Activated naive CD8-positive, alpha-beta T cell (primary cell): Measurements from ENCODE around the gene TCIRG1.
"Not testable (repeated sequence)": the region's sequence is repeated elsewhere in the genome, so short reads cannot be mapped to it uniquely, and the experiment has no call there.

Experiments used
- H3K27ac Mint-ChIP-seq: one replicate; pipeline ENCODE4 v1.8.0; 2021; ENCODE audit warnings: mixed read lengths
- H3K27me3 Mint-ChIP-seq: one replicate; pipeline ENCODE4 v1.8.0; 2021; ENCODE audit warnings: mixed read lengths
- H3K36me3 Mint-ChIP-seq: one replicate; pipeline ENCODE4 v1.8.0; 2021; ENCODE audit warnings: mixed read lengths
- H3K4me1 Mint-ChIP-seq: one replicate; pipeline ENCODE4 v1.8.0; 2021; ENCODE audit warnings: low read depth, mixed read lengths
- H3K4me3 Mint-ChIP-seq: one replicate; pipeline ENCODE4 v1.8.0; 2021; ENCODE audit warnings: mild to moderate bottlenecking, mixed read lengths
- H3K9me3 Mint-ChIP-seq: one replicate; pipeline ENCODE4 v1.8.0; 2021; ENCODE audit warnings: low read depth, mixed read lengths

The TCIRG1 gene

DNA sequence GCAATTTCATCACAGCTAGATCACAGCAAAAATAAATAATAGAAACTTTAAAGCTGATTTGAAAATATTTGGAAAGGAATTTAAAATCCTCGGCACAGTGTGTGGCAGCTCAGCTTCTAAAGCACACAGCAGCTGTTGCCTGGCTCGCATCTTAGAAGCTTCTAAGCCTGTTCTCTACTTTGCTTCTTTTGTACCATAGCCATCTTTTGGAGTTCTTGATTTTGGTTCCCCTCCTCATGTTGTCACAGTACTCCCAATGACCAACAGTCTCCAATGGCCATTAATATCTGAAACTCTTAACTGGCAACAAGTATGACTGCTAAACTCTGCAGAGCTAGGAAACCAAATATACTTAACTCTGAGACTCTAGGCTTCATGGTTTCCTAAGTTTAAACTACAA, 53.6 kb downstream of the TCIRG1 start:
- Mint-ChIP-seq H3K27ac (no peak overlapping the region), H3K4me1 (peaks cover 8% of the 10 kb centered on the region), H3K4me3 (no peak overlapping the region), H3K27me3 (no peaks in the 10 kb centered on the region), H3K9me3 (no peaks in the 10 kb centered on the region), H3K36me3 (peaks cover 3% of the 10 kb centered on the region)

- H3K36me3 Mint-ChIP-seq, H3K27me3 Mint-ChIP-seq, H3K4me3 Mint-ChIP-seq, H3K27ac Mint-ChIP-seq, H3K9me3 Mint-ChIP-seq, H3K4me1 Mint-ChIP-seq: not testable (repeated sequence)
Observed at GRCh38 chr11:68092946-68093345, 54.1 kb downstream of the TCIRG1 start.

DNA sequence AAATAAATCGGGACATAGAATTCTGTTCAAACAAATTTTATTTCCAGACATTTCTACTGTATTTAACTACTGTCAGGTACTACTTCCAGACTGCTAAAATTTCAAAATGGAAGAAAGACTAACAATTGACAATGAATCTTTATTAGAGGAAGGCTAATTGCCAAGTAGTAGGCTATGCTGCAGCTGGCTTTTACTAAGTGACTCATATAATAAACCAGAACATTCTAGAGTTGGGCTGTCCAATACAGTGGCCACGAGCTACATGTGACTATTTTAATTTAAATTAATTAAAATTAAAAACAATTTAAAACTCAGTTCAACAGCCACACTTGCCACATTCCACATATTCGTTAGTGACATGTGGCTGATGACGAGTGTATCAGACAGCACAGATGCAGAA, 54.7 kb downstream of the TCIRG1 start:
- H3K9me3 Mint-ChIP-seq = no peaks in the 10 kb centered on the region
- H3K36me3 Mint-ChIP-seq = peaks cover 6% of the 10 kb centered on the region
- H3K27ac Mint-ChIP-seq = no peak overlapping the region
- H3K4me3 Mint-ChIP-seq = no peak overlapping the region
- peaks cover 8% of the 10 kb centered on the region for H3K4me1 Mint-ChIP-seq
- H3K27me3 Mint-ChIP-seq = no peaks in the 10 kb centered on the region

- Mint-ChIP-seq H3K9me3 (no peaks in the 10 kb centered on the region), H3K36me3 (peaks cover 6% of the 10 kb centered on the region), H3K27ac (no peak overlapping the region), H3K27me3 (no peaks in the 10 kb centered on the region), H3K4me3 (no peak overlapping the region), H3K4me1 (peaks cover 23% of the 10 kb centered on the region)
Observed at GRCh38 chr11:68096962-68097361, 58.1 kb downstream of the TCIRG1 start.

- Mint-ChIP-seq H3K4me3 (peak overlapping the region; percentile 73), H3K4me1 (peaks cover 25% of the 10 kb centered on the region), H3K27me3 (no peaks in the 10 kb centered on the region), H3K36me3 (peaks cover 5% of the 10 kb centered on the region), H3K27ac (peak overlapping the region; percentile 58), H3K9me3 (no peaks in the 10 kb centered on the region)
Observed at GRCh38 chr11:68099057-68099456, 60.2 kb downstream of the TCIRG1 start.

- no peaks in the 10 kb centered on the region for H3K9me3 Mint-ChIP-seq
- H3K4me1 Mint-ChIP-seq = peaks cover 25% of the 10 kb centered on the region
- H3K36me3 Mint-ChIP-seq = peaks cover 5% of the 10 kb centered on the region
- no peaks in the 10 kb centered on the region for H3K27me3 Mint-ChIP-seq
- peak overlapping the region; percentile 73 for H3K4me3 Mint-ChIP-seq
- H3K27ac Mint-ChIP-seq = peak overlapping the region; percentile 58
Observed at GRCh38 chr11:68099474-68100405, 60.9 kb downstream of the TCIRG1 start.
